ENCODE measurements around the gene TUBG2.
"Not testable (repeated sequence)": the region's sequence is repeated elsewhere in the genome, so short reads cannot be mapped to it uniquely, and the experiment has no call there.

Gene TUBG2

GRCh38 chr17:42655528-42655927 lies 3.6 kb upstream of the TUBG2 start:
- no peak for DNase-seq

- DNase-seq, result no peak
Measured at GRCh38 chr17:42657824-42658588, 1.1 kb upstream of the TUBG2 start.

GRCh38 chr17:42659932-42660274 lies 819 bp downstream of the TUBG2 start:
- DNase-seq, result not testable (repeated sequence)

DNA sequence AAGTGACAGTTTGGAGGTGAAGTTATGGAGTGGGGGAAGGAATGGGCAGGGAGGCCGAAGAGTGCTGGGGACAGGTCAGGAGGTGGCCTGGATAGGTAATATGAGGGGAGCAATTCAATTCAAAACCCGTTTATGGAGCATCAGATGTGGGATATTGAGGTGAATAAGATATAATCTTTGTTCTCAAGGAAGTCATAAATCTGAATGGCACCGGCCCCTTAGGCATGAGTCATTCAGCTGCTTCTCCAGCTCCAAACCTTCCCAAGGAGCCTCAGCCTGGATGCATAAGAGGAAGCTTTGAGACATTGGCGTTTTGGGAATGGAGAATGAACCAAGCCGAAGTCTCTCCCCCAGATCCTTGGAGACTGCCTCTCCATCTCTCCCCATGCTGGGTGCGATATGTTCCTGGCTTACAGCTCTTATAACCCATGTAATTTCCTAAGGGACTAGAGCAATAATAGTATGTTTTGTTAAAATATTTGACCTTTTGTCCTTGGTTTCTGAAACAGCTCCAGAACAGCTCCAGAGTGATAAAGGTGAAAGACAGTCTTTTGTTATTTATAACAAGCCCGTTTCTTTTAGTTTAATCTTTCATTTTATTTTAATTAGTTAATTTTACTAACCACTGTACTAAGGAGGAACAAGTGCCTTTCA lies 1.7 kb downstream of the TUBG2 start:
- DNase-seq, result no peak

- no peak for DNase-seq
Measured at GRCh38 chr17:42665581-42666001, 6.5 kb downstream of the TUBG2 start.

GRCh38 chr17:42666126-42666525 lies 7.0 kb downstream of the TUBG2 start:
- DNase-seq, result not testable (repeated sequence)

DNA sequence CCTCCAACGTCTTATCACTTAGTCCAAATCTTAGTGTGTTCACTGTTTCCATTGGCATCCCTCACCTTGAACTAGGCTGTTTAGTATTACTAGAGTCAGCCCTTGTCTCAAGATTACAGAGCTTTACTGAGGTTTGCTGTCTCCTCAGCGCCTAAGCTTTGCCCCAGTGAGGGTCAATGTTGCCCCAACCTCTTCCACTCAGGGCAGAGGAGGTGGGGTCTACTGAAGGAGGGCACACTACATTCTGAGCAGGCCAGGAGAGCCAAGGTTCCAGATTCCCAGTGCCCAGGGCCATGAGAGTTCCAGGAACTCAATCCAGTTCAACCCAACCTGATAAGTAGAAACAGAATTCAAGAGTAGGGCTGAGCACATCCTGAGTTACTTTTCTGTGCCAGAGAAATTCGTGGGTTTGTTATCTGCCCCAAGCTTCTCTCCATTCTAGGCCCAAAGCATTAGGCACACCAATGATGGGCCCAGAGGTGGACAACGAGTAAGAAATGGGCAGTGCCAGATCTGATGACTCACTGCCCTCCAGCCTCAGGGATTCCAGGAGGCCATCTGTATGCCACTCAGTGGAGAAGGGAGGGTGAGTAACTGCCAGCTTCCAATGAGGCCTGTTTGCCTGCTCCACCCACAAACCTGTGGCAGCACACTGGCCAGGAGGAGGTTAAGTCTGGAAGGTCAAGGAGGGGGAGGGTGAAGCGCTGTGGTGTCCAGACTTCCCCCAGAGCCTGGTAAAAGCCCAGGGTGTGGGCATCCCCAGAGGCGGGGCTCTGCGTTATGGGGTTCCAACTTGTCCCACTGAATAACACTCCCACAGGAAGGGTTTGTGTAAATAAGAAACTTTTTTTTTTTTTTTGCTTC lies 8.2 kb downstream of the TUBG2 start:
- DNase-seq, result no peak

- DNase-seq, result no peak
Measured at GRCh38 chr17:42669705-42669976, 10.6 kb downstream of the TUBG2 start.

- no peak for DNase-seq
Measured at GRCh38 chr17:42669977-42670788, 11.1 kb downstream of the TUBG2 start.

- DNase-seq, result no peak
Measured at GRCh38 chr17:42670789-42671657, 11.9 kb downstream of the TUBG2 start.

- peak; percentile 29 for DNase-seq
Measured at GRCh38 chr17:42672038-42672437, 13.0 kb downstream of the TUBG2 start.

DNA sequence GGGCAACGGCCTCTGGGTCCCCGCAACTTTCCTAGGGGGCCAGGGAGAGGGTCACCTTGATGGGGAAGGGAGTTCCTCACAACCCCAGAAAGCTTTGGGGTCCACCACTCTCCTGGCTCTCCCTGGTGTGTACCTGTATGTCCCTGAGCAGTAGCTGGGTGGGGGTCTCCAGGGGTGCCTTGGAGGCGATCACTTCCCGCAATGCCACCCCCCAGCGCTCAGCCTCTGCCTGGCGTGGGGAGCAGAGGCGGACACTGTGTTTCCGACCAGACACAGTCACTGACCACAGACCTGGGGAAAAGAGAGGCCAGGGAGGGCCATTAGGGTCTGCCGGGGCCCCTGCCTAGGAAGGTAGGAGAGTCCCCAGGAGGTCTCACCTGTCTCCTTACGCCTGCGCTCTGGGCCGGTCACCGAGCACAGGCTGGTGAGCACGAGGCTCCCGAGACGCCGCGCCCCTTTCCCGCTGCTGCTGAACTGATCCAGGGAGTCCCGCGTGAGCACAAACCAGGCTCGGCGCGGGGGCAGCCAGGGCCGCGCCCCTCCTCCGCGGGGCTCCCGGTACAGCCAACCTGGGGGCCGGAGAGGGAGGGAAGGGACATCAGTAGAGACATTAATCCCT lies 14.3 kb downstream of the TUBG2 start:
- no peak for DNase-seq

DNA sequence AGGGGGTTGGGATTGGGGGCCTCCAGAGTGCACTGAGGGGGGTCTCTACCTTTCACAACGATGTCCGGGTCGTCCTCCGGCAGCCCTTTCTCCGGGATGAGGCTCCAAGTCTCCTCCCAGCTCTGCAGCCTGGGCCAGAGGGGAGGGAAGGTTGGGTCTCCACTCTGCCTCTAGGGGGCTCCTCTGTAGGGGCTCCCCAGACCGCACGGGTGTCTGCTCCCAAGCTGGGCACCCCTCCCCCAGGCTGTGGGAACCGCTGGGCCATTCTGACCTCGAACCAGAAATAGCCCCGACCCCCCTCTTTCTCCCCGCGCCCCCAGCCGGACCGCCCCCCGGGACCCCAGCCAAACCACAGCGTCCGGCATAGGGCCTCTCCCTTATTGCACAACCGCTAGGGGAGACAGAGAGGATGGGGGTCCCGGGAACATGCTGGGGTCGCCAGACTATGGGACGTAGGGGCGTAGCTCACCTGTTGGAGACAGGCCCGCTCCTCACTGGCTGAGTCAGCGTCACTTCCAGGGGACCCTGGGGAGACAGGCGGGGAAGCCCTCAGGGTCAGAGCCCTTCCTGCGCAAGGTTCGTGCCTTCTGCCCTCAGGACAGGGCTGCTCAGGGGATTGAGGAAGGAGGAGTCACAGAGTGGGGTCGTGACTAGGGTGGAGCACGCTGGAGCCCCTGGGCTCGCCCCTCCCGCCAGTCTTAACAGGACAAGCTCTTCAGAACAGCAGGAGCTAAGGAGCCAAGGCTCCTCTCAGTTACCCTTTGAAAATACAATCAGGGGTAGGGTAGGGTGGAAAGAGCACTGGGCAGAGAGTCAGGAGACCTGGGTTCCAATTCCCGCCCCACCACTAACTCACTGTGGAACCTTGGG lies 15.0 kb downstream of the TUBG2 start:
- DNase-seq, result peak; percentile 24

DNA sequence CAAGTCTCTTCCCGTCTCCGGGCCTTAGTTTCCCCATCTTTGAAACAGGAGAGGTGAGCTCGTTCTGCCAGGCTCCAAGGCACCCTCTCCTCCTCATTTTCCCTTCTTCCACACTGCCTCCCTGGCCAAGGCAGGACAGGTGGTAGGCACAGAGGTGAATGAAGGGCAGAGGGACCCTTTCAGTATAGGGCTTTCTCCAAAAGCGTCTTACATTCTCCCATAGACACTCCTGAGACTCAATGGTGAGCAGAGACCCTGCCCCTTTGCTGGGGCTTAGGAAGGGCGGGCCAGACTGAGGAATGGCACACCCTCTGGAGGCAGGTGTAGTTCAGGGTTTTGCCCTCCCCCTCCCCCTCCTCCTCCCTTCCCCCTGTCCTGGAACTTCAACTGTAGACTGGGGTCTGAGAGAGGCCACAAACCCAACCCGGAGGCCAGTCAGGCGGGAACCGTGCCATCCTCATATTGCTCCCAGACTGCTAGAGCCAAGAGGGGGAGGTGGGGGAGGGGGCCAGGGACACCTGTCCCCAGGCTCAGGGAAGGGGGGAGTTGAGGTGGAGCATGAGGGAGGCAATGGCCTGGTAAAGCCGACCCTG lies 15.8 kb downstream of the TUBG2 start:
- DNase-seq, result no peak

DNA sequence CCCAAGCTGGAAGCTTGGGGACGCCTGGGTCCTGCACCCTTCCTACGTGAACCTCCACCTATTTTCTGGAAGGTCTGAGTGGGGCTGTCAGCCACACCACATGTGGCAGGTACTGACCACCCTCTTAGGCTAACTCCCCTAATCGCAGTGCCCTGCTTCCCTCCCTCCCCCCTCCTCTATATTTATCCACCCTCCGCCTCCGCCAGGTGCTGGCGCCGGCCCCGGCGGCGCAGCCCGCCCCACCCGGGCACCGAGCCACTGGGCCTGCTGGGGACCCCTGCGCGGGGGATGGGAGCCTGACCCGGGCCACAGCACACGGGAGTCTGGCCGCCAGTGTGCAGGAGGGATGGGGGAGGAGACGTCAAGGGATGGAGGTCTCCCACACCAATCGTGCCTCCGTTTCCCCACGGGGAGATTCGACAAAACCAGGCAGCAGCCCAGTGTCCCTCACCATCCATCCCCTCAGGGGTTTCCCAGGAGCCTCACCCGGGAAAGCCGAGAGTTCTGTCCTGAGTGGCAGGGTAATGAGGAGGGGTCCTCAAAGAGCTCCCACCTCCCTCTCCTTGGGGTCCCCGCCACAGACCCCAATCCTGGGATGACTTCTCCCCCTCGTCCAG lies 16.4 kb downstream of the TUBG2 start:
- no peak for DNase-seq

DNA sequence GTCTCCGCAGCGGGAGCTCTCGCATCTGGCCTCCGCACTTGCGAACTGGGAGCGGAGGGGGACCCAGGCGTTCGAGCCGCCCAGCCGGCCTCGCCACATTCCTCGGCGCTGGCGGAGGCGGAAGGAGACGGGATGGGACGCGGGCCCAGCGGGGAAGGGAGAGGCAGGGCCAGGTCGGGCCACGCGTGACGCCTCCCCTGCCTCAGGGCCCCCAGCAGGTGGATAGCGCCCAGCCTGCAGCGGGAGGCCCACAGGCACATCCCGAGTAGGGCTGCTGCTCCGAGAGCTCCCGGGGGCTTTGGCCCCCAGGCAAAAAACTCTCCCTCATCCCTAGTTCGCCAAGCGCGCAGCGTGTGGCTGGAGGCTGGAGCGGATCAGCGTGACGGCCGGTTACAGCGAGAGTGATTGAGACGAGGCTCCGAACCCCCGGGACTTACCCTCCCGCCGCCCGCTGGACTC lies 16.9 kb downstream of the TUBG2 start:
- DNase-seq, result no peak

DNA sequence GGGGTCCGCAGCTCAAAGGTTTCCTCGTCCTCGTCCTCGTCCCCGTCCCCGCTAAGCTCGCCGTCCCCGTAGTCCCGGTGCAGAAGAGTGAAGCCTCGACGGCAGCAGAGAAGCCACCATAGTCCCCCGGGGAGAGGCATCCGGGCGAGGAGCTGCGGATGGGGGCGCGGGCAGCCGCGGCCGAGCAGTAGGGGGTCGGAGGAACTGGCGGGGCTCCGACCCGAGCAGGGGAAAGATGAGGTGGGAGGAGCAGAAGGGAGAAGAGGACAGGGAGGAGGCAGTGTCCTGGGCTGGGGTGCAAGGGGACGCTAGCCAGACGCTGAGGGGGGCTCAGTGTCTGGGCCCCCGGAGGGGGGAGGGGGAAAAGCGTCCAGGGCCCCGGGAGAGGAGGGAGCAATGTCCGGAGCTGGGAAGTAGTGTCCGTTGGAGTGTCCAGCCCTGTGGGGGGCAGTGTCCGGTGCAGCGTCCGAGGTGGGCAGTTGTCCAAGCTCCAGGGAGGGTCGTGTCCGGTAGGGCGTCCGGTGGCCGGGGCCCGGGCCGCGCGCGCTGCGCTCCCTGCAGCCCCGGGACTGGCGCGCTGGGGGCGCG lies 17.4 kb downstream of the TUBG2 start, which contains the start of gene PLEKHH3:
TSS of gene PLEKHH3 (minus strand) at position 571 of the 588 bp plus-strand sequence. CDS start at position 140, 431 bp downstream.
- peak; percentile 47 for DNase-seq

DNA sequence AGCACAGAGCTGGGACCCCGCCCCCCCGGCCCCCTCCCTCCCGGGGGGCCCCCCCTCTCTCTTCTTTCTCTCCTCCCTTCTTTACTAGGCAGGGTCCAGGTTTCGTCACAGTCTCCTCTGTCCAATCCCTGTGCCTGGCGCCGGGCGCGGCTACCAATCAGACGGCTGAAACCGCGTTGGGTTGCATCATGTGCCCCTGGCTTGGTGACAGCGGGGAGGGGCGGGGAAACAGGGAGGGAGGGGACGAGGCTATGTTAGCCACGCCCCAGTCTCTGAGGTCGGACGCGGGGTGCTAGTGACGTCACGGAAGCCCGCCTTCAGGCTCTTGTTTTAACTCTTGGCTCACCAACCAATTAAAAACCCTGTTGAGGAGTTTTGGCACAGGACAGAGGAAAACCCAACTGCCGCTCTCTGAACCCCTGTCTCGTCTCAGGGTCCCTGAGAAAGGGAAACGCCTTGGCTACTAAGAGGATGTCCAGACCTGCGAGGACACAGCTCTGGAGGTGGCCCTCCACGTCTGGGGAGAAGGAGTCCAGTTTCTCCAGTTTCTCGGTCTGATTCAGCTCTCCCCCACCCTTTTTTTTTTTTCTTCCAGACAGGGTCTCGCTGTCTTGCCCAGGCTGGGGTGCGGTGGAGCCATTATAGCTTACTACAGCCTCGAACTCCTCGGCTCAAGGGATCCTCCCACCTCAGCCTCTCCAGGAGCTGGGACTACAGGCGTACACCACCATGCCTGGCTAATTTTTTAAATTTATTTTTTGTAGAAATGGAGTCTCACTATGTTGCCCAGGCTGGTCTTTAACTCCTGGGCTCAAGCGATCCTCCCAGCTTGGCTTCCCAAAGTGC lies 18.2 kb downstream of the TUBG2 start:
- peak; percentile 99 for DNase-seq

Data from NCI-H1694 (cell line).